Ovary (tissue), 3 donors: ENCODE measurements around the gene SEH1L.
"Not testable (repeated sequence)": the region's sequence is repeated elsewhere in the genome, so short reads cannot be mapped to it uniquely, and the experiment has no call there.

ENCODE experiments used
- CTCF ChIP-seq, 3 donors: fragments of 450-650 bp in 2 of 3; fragments of 200-600 bp in 1 of 3; IDR thresholded peaks; one replicate each; pipeline versions ENCODE4 v1.5.1 to v1.8.0; 2016 to 2022; ENCODE audit warnings: antibody characterized with exemption in 3 of 3, mild to moderate bottlenecking in 1 of 3
- EP300 ChIP-seq: sonication (generic); formaldehyde crosslinking; IDR thresholded peaks from one replicate; pipeline ENCODE4 v1.6.1; 2017; ENCODE audit warnings: antibody characterized with exemption
- POLR2A ChIP-seq: fragments of 450-650 bp; IDR thresholded peaks from one replicate; pipeline ENCODE4 v1.6.1; 2017; ENCODE audit warnings: antibody characterized with exemption, mild to moderate bottlenecking, moderate library complexity
- donor health status: DM: no; HTN: no; CAD: no.

DNA sequence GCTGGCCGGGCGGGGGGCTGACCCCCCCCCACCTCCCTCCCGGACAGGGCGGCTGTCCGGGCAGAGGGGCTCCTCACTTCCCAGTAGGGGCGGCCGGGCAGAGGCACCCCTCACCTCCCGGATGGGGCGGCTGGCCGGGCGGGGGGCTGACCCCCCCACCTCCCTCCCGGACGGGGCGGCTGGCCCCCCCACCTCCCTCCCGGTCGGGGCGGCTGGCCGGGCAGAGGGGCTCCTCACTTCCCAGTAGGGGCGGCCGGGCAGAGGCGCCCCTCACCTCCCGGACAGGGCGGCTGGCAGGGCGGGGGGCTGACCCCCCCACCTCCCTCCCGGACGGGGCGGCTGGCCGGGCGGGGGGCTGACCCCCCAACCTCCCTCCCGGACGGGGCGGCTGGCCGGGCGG is 32.3 kb downstream of the SEH1L start:
- TF ChIP-seq EP300; CTCF (IDR thresholded peaks at IDR 0.05); POLR2A: not testable (repeated sequence)
